H9 (cell line): ENCODE results near the gene BBS2. TPM values are rescaled to one million over a fixed set of nuclear protein-coding genes. Genes with fewer than 3 reads are reported as not detected.

ENCODE experiments used
- DNase-seq: peaks from one replicate; pipeline ENCODE4 v3.0.0-alpha.2; 2017
- H2AFZ ChIP-seq: one replicate; pipeline ENCODE4 v1.6.1; 2013; ENCODE audit warnings: mild to moderate bottlenecking, low read length, control low read depth, moderate library complexity
- H2AK5ac ChIP-seq: 2 replicates; pipeline ENCODE4 v1.6.1; 2013; ENCODE audit warnings: low read length, control low read depth, mixed read lengths; ENCODE audit not compliant: insufficient read length
- H2BK120ac ChIP-seq: one replicate; pipeline ENCODE4 v1.6.1; 2013; ENCODE audit warnings: low read depth, mild to moderate bottlenecking, low read length, control low read depth, inconsistent platforms; ENCODE audit not compliant: poor library complexity, severe bottlenecking
- H2BK12ac ChIP-seq: 2 replicates; pipeline ENCODE4 v1.6.1; 2013; ENCODE audit warnings: low read length, control low read depth, mixed read lengths, low read depth; ENCODE audit not compliant: insufficient read length
- H2BK15ac ChIP-seq: 2 replicates; pipeline ENCODE4 v1.6.1; 2013; ENCODE audit warnings: low read depth, low read length, control low read depth
- H2BK20ac ChIP-seq: one replicate; pipeline ENCODE4 v1.6.1; 2013; ENCODE audit warnings: low read depth, mild to moderate bottlenecking, low read length, control low read depth, inconsistent platforms; ENCODE audit not compliant: poor library complexity, severe bottlenecking
- H2BK5ac ChIP-seq: 2 replicates; pipeline ENCODE4 v1.6.1; 2013; ENCODE audit warnings: low read length, control low read depth, mixed read lengths; ENCODE audit not compliant: insufficient read length
- H3K14ac ChIP-seq: 2 replicates; pipeline ENCODE4 v1.6.1; 2013; ENCODE audit warnings: low read length, control low read depth; ENCODE audit not compliant: insufficient read depth
- H3K18ac ChIP-seq: 2 replicates; pipeline ENCODE4 v1.6.1; 2013; ENCODE audit warnings: low read depth, mild to moderate bottlenecking, mixed read lengths, low read length, control low read depth; ENCODE audit not compliant: insufficient read length
- H3K23ac ChIP-seq: 2 replicates; pipeline ENCODE4 v1.6.1; 2013; ENCODE audit warnings: low read length, control low read depth, mixed read lengths, low read depth; ENCODE audit not compliant: insufficient read length
- H3K23me2 ChIP-seq: 2 replicates; pipeline ENCODE4 v1.6.1; 2013; ENCODE audit warnings: low read depth, mild to moderate bottlenecking, mixed read lengths, low read length, control low read depth; ENCODE audit not compliant: insufficient read length, poor library complexity, severe bottlenecking
- H3K27ac ChIP-seq: 2 replicates; pipeline ENCODE4 v1.5.1; 2013; ENCODE audit warnings: low read length, control low read depth, mixed read lengths, low read depth; ENCODE audit not compliant: insufficient read length
- H3K27me3 ChIP-seq: 2 replicates; pipeline ENCODE4 v1.6.1; 2013; ENCODE audit warnings: low read length, control low read depth, inconsistent platforms; ENCODE audit not compliant: insufficient read depth
- H3K4ac ChIP-seq: 2 replicates; pipeline ENCODE4 v1.6.1; 2013; ENCODE audit warnings: low read depth, mild to moderate bottlenecking, control low read depth, inconsistent platforms, low read length, moderate library complexity
- H3K4me1 ChIP-seq: 2 replicates; pipeline ENCODE4 v1.6.1; 2013; ENCODE audit warnings: low read length, control low read depth, inconsistent platforms; ENCODE audit not compliant: insufficient read depth
- H3K4me2 ChIP-seq: 2 replicates; pipeline ENCODE4 v1.6.1; 2013; ENCODE audit warnings: low read length, control low read depth, mixed read lengths; ENCODE audit not compliant: insufficient read length, insufficient read depth
- H3K56ac ChIP-seq: 2 replicates; pipeline ENCODE4 v1.6.1; 2013; ENCODE audit warnings: low read depth, mild to moderate bottlenecking, mixed read lengths, low read length, control low read depth; ENCODE audit not compliant: insufficient read length
- H3K79me1 ChIP-seq: 2 replicates; pipeline ENCODE4 v1.6.1; 2013; ENCODE audit warnings: low read depth, mild to moderate bottlenecking, moderate library complexity, low read length, control low read depth, inconsistent platforms; ENCODE audit not compliant: insufficient read depth, poor library complexity, severe bottlenecking
- H3K79me2 ChIP-seq: 2 replicates; pipeline ENCODE4 v1.6.1; 2013; ENCODE audit warnings: low read length, control low read depth, inconsistent platforms; ENCODE audit not compliant: insufficient read depth
- H3K9ac ChIP-seq: 2 replicates; pipeline ENCODE4 v1.6.1; 2013; ENCODE audit warnings: low read length, control low read depth, mixed read lengths; ENCODE audit not compliant: insufficient read length; ENCODE audit errors: extremely low read depth
- H3K9me3 ChIP-seq: one replicate; pipeline ENCODE4 v1.6.1; 2013; ENCODE audit warnings: low read depth, low read length, inconsistent platforms; ENCODE audit not compliant: control insufficient read depth
- H3T11ph ChIP-seq: one replicate; pipeline ENCODE4 v1.6.1; 2013; ENCODE audit warnings: mild to moderate bottlenecking, low read length, control low read depth, inconsistent platforms
- H4K20me1 ChIP-seq: one replicate; pipeline ENCODE4 v1.6.1; 2013; ENCODE audit not compliant: control insufficient read depth, insufficient read length, insufficient read depth
- H4K5ac ChIP-seq: 2 replicates; pipeline ENCODE4 v1.6.1; 2013; ENCODE audit warnings: low read depth, mild to moderate bottlenecking, mixed read lengths, low read length, control low read depth; ENCODE audit not compliant: insufficient read length
- H4K8ac ChIP-seq: replicated peaks from 2 replicates; pipeline ENCODE4 v1.6.1; 2013; ENCODE audit warnings: low read length, control low read depth, mixed read lengths, low read depth; ENCODE audit not compliant: insufficient read length
- H4K91ac ChIP-seq: 2 replicates; pipeline ENCODE4 v1.6.1; 2013; ENCODE audit warnings: low read depth, mild to moderate bottlenecking, moderate library complexity, mixed read lengths, low read length, control low read depth; ENCODE audit not compliant: insufficient read length
- H3K27ac Mint-ChIP-seq, 3 experiments: 2 replicates in 2 of 3; 3 replicates in 1 of 3; pipeline ENCODE4 v1.8.0; 2020 to 2021; ENCODE audit warnings: mixed read lengths in 3 of 3, mild to moderate bottlenecking in 1 of 3, moderate library complexity in 1 of 3
- H3K27me3 Mint-ChIP-seq: 2 replicates; pipeline ENCODE4 v1.8.0; 2021; ENCODE audit warnings: low read depth, mild to moderate bottlenecking, moderate library complexity, mixed read lengths
- H3K36me3 Mint-ChIP-seq, 3 experiments: 2 replicates in 2 of 3; 3 replicates in 1 of 3; pipeline ENCODE4 v1.8.0; 2020 to 2021; ENCODE audit warnings: low read depth in 3 of 3, mixed read lengths in 3 of 3; ENCODE audit not compliant: insufficient read depth in 1 of 3
- H3K4me1 Mint-ChIP-seq, 2 experiments: 2 replicates each; pipeline ENCODE4 v1.8.0; 2020; ENCODE audit warnings: mixed read lengths in 2 of 2
- H3K4me3 Mint-ChIP-seq, 2 experiments: 2 replicates in 1 of 2; 3 replicates in 1 of 2; pipeline ENCODE4 v1.8.0; 2020 to 2021; ENCODE audit warnings: mild to moderate bottlenecking in 2 of 2, mixed read lengths in 2 of 2, moderate library complexity in 1 of 2
- H3K9me3 Mint-ChIP-seq, 2 experiments: 2 replicates in 1 of 2; 3 replicates in 1 of 2; pipeline ENCODE4 v1.8.0; 2020; ENCODE audit warnings: mild to moderate bottlenecking in 2 of 2, mixed read lengths in 2 of 2, moderate library complexity in 1 of 2
- WGBS: extraction: QIAGEN DNeasy Blood & Tissue Kit; methylation state at CpG from one replicate; pipeline ENCODE4 v1.1.7; 2013; ENCODE audit warnings: missing lambda C conversion rate, low lambda C conversion rate, mixed read lengths; ENCODE audit not compliant: insufficient read length; ENCODE audit errors: extremely low coverage; 5-methylcytosine and 5-hydroxymethylcytosine counted together
- total RNA-seq: library from RNA; stranded (reverse); gene quantifications from 2 replicates; pipeline ENCODE4 v1.2.1, GENCODE V29; 2021
- TF ChIP-seq, protein P1 (sequence below): fragments of 200-600 bp; sonication (generic); conservative IDR thresholded peaks from 3 replicates; pipeline ENCODE4 v1.8.0; 2021; ENCODE audit warnings: antibody characterized with exemption, mild to moderate bottlenecking

Gene BBS2
- total RNA-seq, 1 experiment from 2014 or later, result 13.1 TPM

GRCh38 chr16:56463153-56463552, 56.7 kb downstream of the BBS2 start:
- H3K56ac ChIP-seq, result no peak overlapping the region
- H3K27ac Mint-ChIP-seq, result no peak overlapping the region
- no peak overlapping the region for H2BK15ac ChIP-seq
- TF ChIP-seq, protein P1, sequence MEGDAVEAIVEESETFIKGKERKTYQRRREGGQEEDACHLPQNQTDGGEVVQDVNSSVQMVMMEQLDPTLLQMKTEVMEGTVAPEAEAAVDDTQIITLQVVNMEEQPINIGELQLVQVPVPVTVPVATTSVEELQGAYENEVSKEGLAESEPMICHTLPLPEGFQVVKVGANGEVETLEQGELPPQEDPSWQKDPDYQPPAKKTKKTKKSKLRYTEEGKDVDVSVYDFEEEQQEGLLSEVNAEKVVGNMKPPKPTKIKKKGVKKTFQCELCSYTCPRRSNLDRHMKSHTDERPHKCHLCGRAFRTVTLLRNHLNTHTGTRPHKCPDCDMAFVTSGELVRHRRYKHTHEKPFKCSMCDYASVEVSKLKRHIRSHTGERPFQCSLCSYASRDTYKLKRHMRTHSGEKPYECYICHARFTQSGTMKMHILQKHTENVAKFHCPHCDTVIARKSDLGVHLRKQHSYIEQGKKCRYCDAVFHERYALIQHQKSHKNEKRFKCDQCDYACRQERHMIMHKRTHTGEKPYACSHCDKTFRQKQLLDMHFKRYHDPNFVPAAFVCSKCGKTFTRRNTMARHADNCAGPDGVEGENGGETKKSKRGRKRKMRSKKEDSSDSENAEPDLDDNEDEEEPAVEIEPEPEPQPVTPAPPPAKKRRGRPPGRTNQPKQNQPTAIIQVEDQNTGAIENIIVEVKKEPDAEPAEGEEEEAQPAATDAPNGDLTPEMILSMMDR, result no peak
- H3K4me1 ChIP-seq, result no peaks in the 10 kb centered on the region
- H3K36me3 Mint-ChIP-seq, result peaks cover 21 to 82% (median 70%) of the 10 kb centered on the region in 3 experiments; a peak in 6 of 7 replicates
- H3K4me2 ChIP-seq, result no peak overlapping the region
- no peaks in the 10 kb centered on the region for H3K79me1 ChIP-seq
- H3K18ac ChIP-seq, result no peak overlapping the region
- no peak for DNase-seq
- no peaks in the 10 kb centered on the region for H4K20me1 ChIP-seq
- no peak overlapping the region for H3K23ac ChIP-seq
- H2BK5ac ChIP-seq, result no peak overlapping the region
- H3K27me3 ChIP-seq, result no peaks in the 10 kb centered on the region
- no peak overlapping the region for H4K5ac ChIP-seq
- H3K4me1 Mint-ChIP-seq, result no peaks in the 10 kb centered on the region
- H2BK120ac ChIP-seq, result no peak overlapping the region
- no peak overlapping the region for H2AK5ac ChIP-seq
- H3T11ph ChIP-seq, result no peak overlapping the region
- H2AFZ ChIP-seq, result no peak overlapping the region
- H3K4me3 Mint-ChIP-seq, result no peak overlapping the region
- H4K91ac ChIP-seq, result no peak overlapping the region
- no peak overlapping the region for H3K14ac ChIP-seq
- WGBS, result no CpG with 5 or more reads among the region's 6 CpGs
- no peaks in the 10 kb centered on the region for H3K27me3 Mint-ChIP-seq
- no peak overlapping the region for H3K4ac ChIP-seq
- no peak overlapping the region for H2BK20ac ChIP-seq
- H3K27ac ChIP-seq, result no peak overlapping the region
- H3K79me2 ChIP-seq, result no peaks in the 10 kb centered on the region
- H2BK12ac ChIP-seq, result no peak overlapping the region
- no peaks in the 10 kb centered on the region for H3K9me3 ChIP-seq
- no peak overlapping the region for H3K9ac ChIP-seq
- H3K23me2 ChIP-seq, result no peaks in the 10 kb centered on the region
- H3K9me3 Mint-ChIP-seq, result no peaks in the 10 kb centered on the region
- no peak overlapping the region for H4K8ac ChIP-seq
